ENCODE measurements around the gene ACTG1.

Gene ACTG1

GRCh38 chr17:81545160-81545949 lies 32.8 kb upstream of the ACTG1 start:
- DNase-seq (ENCODE audit: low read depth) = no peak

DNA sequence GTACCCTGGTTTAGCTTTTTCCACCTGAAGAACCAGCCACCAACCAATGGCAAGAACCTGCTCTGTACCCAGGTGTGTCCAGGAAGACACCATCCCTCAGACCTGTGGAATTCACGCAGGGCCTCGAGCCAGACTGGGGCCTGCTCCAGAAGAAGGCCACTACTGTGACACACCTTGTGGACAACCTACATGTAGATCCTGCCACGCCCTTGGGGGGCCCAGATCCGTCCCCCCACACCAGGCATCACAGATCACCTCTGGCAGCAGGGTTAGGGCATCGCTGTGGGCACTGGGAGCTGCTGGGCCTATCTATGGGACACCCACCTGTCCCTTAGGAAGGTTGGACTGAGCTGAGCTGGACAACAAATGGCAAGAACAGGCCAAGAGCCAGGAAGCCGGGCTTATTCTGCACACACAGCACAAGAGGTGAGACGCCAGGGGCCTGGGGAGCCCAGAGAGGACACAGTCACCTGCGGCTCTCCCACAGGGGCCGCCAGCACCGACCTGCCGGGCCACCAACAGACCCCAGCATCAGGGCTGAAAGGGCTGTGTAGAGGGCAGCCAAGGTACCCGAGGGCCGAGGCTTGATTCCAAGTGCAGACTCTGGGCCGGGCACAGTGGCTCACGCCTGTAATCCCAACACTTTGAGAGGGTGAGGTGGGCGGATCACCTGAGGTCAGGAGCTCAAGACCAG lies 31.8 kb upstream of the ACTG1 start:
- no peak for DNase-seq (ENCODE audit: low read depth)

- no peak for DNase-seq (ENCODE audit: low read depth)
Measured at GRCh38 chr17:81543756-81544155, 31.2 kb upstream of the ACTG1 start.

DNA sequence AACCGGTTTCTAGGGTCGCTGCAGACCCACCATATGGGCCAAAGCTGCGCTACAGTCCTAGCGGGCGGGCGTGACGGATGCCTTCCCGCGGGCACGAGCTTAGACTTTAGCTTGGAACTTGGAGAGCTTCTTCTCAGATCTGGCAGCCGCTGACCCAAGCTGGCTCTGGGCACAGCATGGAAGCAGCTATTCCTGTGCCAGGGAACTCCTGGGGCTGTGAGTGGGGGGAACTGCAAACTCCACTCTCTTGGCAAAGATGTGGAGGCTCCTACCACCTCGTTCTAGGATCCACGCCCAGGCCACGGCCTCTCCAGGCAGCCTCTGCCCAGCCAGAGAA lies 30.7 kb upstream of the ACTG1 start:
- no peak for DNase-seq (ENCODE audit: low read depth)

DNA sequence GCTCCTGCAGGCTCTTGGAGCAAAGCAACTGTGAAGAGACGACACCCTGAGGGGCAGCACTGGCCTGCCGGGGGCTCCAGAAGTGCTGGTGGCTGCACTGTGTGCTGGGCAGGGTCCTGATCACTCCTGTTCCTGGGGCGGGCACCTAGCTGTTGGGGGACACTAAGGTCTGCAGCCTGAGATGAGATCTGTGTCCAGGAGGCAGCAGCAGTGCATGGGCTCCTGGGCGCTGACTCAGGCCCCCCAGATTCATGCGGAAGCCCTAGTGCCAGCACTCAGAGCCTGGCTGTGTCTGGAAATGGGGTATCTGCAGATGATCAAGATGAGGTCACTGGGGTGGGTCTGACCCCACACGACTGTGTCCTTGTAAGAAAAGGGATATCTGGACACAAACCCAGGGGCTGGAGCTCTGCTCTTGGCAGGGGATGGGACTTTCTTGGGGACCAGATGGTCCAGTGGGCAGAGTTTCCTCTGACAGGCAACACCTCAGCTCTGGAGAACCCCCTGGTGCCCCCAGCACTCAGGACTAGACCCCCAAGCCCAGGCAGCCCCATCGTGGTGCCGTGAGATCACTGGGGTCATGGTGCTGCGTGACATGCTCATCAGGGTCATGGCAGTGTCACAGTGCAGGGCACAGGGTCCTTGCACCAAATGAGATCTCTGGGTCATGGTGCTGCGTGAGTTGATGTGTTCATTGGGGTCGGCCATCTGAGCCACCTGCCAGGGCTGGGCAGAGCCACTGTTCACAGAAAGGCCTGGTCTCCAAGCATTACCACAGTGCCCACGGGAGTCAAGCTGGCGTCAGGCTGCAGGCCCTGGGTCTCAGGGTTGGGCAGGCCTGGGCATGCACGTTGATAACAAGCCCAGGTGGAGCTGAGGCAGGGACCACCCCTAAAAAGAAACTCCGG lies 30.1 kb upstream of the ACTG1 start:
- no peak for DNase-seq (ENCODE audit: low read depth)

DNA sequence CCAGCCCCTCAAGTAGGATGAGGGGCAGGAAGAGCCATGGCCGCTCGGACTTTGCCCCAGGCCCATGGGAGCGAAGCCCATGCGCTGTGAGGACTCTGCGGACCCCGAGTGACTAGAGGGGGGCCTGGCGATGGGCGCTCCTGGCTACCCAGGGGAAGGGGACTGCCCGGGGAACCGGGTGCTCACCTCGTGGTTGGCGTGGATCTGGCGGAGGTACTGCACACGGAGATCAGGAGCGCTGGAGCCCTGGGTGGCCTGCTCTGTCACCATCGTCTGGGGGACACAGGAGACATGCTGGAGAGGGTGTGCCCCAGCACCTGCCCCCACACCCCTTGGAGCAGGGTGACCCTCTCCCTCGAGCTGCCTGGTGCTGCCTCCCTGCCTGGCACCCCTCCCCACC lies 28.5 kb upstream of the ACTG1 start:
- DNase-seq (ENCODE audit: low read depth) = no peak

DNA sequence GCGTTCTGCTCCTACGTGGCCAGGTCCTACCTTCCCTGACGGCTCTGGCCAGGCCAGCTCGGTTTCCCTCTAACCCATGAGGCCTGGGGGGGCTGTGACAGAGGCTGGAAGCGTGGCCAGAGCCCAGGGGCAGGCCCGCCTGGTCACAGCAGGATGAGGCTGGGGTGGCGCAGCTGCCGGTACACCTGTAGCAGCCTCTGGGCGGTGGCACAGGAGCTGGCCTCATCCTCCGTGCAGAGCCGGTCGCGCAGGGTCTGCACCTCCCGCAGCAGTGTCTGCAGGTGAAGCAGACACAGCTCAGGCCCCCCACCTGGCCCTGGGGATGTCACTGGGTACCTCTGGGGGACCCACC lies 28.1 kb upstream of the ACTG1 start:
- DNase-seq (ENCODE audit: low read depth) = no peak

GRCh38 chr17:81539961-81540675 lies 27.5 kb upstream of the ACTG1 start:
- DNase-seq (ENCODE audit: low read depth) = no peak

DNA sequence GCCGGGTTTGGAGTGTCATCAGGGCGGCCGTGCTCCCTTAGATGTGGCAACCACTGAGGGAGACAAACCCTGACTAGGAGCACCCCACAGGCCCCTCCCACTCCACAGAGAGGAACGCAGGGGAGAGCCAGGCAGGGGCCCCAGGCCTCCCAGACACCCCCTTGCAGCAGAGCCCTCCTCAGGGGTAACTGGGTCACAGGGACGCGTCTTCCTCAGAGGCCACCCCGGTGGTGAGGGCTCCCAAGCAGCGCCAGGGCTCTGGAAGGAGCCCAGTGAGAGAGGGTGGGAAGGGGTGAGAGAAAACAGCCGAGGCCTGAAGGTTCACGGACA lies 26.9 kb upstream of the ACTG1 start:
- no peak for DNase-seq (ENCODE audit: low read depth)

DNA sequence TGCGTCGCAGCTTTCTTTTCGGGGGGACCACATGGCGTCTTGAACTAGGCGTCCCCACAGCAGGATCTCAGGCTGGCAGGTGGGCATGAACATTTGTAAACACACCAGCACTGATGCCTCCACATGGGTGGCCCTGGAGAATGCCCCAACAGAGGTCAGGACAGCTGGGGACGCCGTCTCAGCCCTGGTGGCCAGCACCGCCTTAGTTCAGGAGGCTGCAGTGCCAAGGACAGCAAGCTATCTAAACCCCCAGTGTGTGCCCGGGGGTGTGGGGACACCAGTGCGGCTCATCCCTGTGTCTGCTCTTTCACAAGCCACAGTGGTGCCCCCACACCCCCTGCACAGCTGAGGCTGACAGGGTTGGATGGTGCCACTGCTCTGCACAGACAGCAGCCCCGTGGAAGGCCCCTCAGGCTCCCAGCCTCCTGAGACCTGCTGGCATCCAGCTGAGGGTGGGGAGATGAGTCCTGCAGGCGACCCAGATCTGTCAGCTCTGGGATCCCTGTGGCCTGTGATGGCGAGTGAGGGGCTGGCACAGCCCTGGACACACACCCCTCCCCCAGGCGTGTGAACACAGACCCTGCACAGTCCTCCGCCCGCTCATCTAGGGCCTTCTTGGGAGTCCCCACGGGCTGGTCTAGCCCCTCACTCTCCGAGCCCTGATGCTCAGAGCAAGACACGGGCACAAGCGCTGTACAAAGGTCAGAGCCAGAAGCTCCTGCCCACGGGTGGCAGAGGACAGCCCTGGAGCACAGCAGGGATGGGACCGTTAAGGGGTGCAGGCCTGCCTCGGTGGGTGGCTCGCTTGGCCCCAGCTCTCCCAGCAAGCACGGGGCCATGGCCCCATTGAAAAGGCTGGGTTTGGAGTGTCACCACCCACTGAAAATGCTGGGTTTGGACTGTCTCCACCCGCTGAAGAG lies 26.3 kb upstream of the ACTG1 start:
- no peak for DNase-seq (ENCODE audit: low read depth)

DNA sequence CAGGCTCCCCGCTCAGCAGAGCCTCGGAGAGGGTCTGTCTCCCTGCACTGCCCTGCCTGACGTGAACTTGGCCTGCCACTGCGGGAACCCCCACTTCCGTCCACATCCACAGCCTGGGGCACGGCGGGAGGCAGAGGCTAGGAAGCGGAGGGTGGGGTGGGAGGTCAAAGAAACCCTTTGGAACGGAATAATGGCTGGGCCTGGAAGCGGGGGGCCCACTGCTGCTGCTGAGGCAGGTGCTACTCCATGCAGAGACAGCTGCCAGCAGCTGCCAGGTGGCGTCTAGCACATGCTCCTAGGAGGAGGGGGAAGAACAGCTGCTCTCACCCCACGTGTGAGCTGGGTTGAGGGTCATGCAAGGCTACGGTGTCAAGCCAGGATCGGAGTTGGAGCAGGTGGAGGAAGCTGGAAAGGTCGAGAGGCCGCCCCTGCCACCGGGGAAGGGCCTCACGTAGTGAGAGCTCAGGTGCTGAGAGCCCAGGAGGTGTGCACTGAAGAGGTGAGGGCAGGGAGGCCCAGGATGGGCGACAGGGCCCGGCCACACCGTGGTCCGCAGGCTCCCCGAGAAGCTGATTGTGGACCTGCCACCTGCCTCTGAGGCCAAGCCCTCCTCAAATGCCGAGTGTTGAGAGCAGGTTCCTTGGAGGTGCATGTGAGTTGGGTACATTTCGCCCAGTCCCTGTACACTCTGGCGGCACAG lies 25.4 kb upstream of the ACTG1 start:
- DNase-seq (ENCODE audit: low read depth) = no peak

- no peak for DNase-seq (ENCODE audit: low read depth)
Measured at GRCh38 chr17:81537343-81537855, 24.8 kb upstream of the ACTG1 start.

DNA sequence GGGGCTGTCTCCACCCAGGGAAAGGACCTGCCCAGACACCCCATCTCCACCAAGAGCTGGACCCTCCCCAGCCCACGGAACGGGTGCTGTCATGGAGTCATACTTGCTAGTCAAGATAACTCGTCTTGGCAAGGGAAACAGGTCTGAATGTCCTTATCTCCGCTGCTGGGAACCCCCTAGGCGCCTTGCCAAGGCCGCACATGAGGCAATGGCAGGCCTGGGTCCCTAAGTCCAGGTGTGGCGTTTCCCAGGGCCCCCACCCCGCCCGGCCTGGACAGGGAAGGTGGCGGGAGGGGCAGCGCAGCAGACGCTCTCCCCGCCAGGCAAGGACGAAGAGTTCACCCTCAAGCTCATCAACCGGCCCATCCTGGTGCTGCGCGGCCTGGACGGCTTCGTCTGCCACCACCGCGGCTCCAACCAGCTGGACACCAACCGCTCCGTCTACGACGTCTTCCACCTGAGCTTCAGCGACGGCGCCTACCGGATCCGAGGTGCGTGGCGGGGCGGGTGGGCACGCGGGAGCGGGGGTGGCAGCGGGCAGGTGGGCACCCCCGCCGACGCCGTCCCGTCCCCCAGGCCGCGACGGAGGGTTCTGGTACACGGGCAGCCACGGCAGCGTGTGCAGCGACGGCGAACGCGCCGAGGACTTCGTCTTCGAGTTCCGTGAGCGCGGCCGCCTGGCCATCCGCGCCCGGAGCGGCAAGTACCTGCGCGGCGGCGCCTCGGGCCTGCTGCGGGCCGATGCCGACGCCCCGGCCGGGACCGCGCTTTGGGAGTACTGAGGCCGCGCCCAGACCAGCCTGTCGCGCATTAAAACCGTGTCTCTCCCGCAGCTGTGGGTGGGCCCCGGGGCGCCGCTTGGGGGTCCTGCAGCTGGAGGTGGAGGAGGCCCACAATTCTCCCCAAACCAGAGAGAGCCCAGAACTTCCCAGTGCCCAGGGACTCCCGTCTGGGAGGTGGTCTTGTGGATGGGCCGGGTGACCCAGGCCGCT lies 24.0 kb upstream of the ACTG1 start:
- no peak for DNase-seq (ENCODE audit: low read depth)

DNA sequence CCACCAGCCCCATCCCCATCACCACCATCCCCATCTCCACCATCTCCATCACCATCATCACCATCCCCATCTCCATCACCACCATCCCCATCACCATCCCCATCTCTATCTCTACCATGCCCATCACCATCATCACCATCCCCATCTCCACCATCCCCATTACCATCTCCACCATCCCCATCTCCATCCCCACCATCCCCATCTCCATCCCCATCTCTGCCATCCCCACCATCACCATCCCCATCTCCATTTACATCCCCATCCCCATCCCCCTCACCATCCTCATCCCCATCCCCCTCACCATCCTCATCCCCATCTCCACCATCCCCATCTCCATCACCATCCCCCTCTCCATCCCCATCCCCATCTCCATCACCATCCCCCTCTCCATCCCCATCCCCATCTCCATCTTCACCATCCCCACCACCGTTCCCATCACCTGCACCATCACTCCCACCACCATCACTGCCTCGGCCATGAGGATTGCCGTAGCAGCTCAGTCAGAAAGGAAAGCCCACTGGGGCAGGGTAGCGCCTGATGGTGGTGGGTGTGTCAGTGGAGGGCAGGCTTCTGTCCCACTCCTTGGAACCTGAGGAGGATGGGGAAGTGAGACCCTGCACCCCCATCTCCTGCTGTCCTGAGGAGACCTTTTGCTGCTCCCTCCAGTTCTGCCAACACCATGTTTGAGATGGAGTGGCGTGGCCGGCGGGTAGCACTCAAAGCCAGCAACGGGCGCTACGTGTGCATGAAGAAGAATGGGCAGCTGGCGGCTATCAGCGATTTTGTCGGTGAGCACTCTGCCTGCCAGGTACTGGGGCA lies 23.1 kb upstream of the ACTG1 start:
- DNase-seq (ENCODE audit: low read depth) = no peak

- DNase-seq (ENCODE audit: low read depth) = no peak
Measured at GRCh38 chr17:81535007-81535328, 22.4 kb upstream of the ACTG1 start.

DNA sequence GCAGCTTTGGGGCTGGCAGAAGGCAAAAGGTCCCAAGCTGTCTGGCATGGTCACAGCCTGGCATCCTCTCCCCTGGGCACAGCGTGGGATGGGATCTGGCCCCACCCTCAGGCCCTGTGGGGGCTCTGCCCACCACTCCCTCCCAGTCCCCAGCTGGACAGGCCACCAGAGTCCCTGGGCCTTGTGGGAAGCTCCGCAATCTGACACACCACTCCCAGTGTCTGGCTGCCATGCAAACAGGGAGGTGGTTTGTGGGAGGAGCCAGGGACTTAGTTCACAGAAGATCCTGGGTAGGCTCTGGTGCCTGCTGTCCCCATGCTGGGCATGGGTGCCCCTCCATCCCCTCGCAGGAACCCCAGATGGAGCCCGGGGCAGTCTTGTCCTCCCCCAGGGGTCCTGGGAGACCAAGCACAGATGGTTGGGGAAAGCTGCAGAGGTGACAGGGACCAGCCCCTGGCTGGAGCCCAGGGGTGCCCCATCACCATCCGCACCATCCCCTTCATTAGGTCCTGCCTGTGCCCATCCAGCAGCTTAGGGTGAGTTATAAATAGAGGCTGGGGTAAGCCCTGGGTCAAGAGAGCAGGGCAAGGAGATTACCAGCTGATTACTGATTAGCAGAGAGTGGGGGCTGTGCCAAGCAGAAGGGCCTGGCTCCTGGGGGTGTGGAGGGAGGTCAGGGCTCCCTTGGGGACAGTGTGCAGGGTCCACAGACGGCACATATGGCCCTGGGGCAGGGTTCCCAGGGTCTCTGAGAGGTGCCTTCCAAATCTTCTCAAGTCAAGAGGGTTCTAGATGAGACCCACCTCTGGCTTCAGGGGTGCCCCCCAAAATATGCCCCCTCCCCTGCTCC lies 21.8 kb upstream of the ACTG1 start:
- DNase-seq (ENCODE audit: low read depth) = no peak

- no peak for DNase-seq (ENCODE audit: low read depth)
Measured at GRCh38 chr17:81533339-81534141, 20.9 kb upstream of the ACTG1 start.

All from T-helper 22 cell (primary cell).